Left lung (tissue), 10 donors: ENCODE measurements around the gene IFNA6. TPM values are rescaled to one million over a fixed set of nuclear protein-coding genes. Genes with fewer than 3 reads are reported as not detected.

Source experiments
- ATAC-seq: fragments of 200-7000 bp; cut with Tn5 transposase; one replicate; pipeline ENCODE4 v1.9.1; 2020; ENCODE audit warnings: moderate library complexity
- DNase-seq, 4 donors: peaks; one replicate each; pipeline ENCODE4 v3.0.0-alpha.2; 2013 to 2020
- H3K27ac ChIP-seq, 2 donors: fragments of 200-600 bp; sonication (generic) in 1 of 2; one replicate each; pipeline versions ENCODE4 v1.5.0 to v1.8.0; 2020 to 2021
- H3K27me3 ChIP-seq, 2 donors: fragments of 200-600 bp; sonication (generic) in 1 of 2; one replicate each; pipeline versions ENCODE4 v1.5.0 to v1.8.0; 2020 to 2021
- H3K36me3 ChIP-seq, 2 donors: fragments of 200-600 bp; sonication (generic) in 1 of 2; one replicate each; pipeline versions ENCODE4 v1.5.0 to v1.8.0; 2020 to 2021
- H3K4me1 ChIP-seq, 2 donors: fragments of 200-600 bp; one replicate each; pipeline ENCODE4 v1.8.0; 2021
- H3K4me3 ChIP-seq, 2 donors: fragments of 200-600 bp; sonication (generic) in 1 of 2; one replicate each; pipeline versions ENCODE4 v1.5.0 to v1.8.0; 2020 to 2021; ENCODE audit warnings: mild to moderate bottlenecking in 1 of 2
- H3K9me3 ChIP-seq, 2 donors: fragments of 200-600 bp; sonication (generic) in 1 of 2; one replicate each; pipeline versions ENCODE4 v1.5.0 to v1.8.0; 2020 to 2021
- intact Hi-C, 2 donors: fragments of 100-400 bp; cut with DNase I; formaldehyde crosslinking; loops; one replicate each; pipeline versions ENCODE4 v1.11.2 to v1.14.2; 2022
- polyA plus RNA-seq, 6 donors: library from polyadenylated mRNA; unstranded; fragments of 120-200 nt; gene quantifications; one replicate each; pipeline ENCODE4 v1.2.1, GENCODE V29; 2013; ENCODE audit not compliant: insufficient read length in 6 of 6
- total RNA-seq, 2 donors: library from RNA; stranded (reverse); fragmentation: NEBNext Ultra II Directional; extraction: Animal tissue kit (Norgen Biotek cat#: 25700); gene quantifications; one replicate each; pipeline ENCODE4 v1.2.1, GENCODE V29; 2021
- TF ChIP-seq, protein P1 (sequence below), 2 donors: fragments of 200-600 bp; sonication (generic) in 1 of 2; IDR thresholded peaks; one replicate each; pipeline versions ENCODE4 v1.5.0 to v1.8.0; 2021; ENCODE audit warnings: antibody characterized with exemption in 2 of 2
- donor health status: DM: no; HTN: yes; CAD: no.
- donor health status: DM: no; HTN: no; CAD: no.

Gene IFNA6
- total and polyA plus RNA-seq, 8 donors = not detected

DNA sequence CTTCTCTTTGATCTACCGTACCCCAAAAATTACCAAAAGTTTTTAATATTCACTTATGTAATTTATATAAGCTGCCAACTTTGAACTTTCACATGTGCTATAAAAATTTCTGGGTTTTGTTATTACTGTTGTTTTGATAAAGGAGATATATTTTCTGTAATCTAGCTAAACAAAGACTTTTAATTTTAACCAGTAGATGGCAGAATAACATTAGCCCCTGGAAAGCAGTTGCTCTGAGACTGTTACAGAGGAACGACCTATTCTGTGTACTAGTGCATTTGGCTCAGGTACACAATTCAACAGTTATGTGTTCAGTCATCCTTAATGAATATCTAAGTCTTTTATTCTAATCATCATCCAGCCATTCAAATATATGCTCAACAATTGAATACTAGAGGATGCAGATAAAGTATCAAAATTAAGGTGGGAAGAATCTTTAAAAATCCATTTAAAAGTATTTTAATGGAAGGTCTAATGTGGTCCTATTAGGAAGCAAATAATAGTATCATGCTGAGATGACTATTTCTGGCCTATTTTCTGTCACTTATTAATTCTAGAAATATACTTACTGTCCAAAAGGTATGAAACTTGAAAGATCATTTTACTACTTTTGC is 24.1 kb downstream of the IFNA6 start:
- DNase-seq = peak in 1 of 4 donors; percentile 30
- no peak overlapping the region for H3K4me3 ChIP-seq
- intact Hi-C loops = no loop called here
- TF ChIP-seq, protein P1, sequence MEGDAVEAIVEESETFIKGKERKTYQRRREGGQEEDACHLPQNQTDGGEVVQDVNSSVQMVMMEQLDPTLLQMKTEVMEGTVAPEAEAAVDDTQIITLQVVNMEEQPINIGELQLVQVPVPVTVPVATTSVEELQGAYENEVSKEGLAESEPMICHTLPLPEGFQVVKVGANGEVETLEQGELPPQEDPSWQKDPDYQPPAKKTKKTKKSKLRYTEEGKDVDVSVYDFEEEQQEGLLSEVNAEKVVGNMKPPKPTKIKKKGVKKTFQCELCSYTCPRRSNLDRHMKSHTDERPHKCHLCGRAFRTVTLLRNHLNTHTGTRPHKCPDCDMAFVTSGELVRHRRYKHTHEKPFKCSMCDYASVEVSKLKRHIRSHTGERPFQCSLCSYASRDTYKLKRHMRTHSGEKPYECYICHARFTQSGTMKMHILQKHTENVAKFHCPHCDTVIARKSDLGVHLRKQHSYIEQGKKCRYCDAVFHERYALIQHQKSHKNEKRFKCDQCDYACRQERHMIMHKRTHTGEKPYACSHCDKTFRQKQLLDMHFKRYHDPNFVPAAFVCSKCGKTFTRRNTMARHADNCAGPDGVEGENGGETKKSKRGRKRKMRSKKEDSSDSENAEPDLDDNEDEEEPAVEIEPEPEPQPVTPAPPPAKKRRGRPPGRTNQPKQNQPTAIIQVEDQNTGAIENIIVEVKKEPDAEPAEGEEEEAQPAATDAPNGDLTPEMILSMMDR (IDR thresholded peaks at IDR 0.05) = peak in 1 of 2 donors; percentile 68
- peaks cover 0 to 41% of the 10 kb centered on the region in 2 donors for H3K36me3 ChIP-seq
- H3K9me3 ChIP-seq = no peaks in the 10 kb centered on the region
- H3K27me3 ChIP-seq = no peaks in the 10 kb centered on the region
- H3K27ac ChIP-seq = no peak overlapping the region
- peaks cover 4 to 53% of the 10 kb centered on the region in 2 donors for H3K4me1 ChIP-seq
- ATAC-seq = peak; percentile 87

DNA sequence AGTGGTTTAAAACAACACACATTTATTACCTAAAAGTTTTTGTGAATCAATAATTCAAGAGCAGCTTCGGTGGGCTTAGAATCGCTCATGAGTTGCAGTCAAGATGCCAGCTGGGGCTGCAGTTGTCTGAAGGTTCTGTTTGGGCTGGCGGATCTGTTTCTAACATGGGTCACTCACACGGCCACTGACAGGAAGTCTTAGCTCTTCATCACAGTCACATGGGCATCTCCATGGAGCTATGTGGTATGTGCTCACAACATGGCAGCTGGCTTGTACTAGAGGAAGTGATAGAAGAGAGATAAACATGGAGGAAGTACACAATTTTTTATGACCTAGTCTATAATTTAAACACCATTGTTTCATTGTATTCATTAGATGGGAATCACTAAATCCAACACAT is 26.6 kb downstream of the IFNA6 start:
- intact Hi-C loops = no loop called here
- Histone ChIP-seq H3K9me3 (no peaks in the 10 kb centered on the region), H3K4me3 (no peak overlapping the region), H3K36me3 (peaks cover 0 to 40% of the 10 kb centered on the region in 2 donors), H3K4me1 (peaks cover 0 to 28% of the 10 kb centered on the region in 2 donors), H3K27ac (peak overlapping the region in 1 of 2 donors; percentile 11), H3K27me3 (no peaks in the 10 kb centered on the region)
- DNase-seq (no peak), ATAC-seq (peak; percentile 42)
- TF ChIP-seq, protein P1 (IDR thresholded peaks at IDR 0.05) = no peak

DNA sequence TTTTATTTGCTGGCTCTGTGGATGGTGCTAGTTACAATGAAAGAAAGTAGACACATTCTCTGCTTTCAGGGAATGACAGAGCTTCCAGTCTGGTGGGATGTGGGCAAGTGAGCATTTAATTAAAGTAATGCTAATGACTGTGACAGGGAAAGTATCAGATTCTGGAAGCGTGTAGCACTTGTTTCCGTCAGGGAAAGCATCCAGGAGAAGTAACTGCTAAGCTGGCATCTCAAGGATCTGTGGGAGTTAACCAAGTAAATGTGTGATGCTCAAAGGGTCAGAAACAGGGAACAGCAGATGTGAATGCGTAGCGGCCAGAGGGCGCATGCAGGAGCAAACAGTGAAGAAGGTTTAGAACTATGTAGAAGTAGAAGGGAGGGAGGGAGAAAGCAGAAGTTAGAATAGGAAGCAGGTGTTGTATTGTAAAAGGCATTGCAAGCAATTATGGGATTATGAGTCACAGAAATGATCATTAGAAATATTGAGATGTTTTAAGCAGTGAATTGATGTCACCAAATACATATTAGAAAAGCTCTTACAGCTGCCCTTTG is 27.7 kb downstream of the IFNA6 start:
- H3K27me3 ChIP-seq = no peaks in the 10 kb centered on the region
- DNase-seq = no peak
- intact Hi-C loops = no loop called here
- no peak for ATAC-seq
- TF ChIP-seq, protein P1 (IDR thresholded peaks at IDR 0.05) = no peak
- H3K4me1 ChIP-seq = peaks cover 0 to 19% of the 10 kb centered on the region in 2 donors
- H3K9me3 ChIP-seq = no peaks in the 10 kb centered on the region
- no peak overlapping the region for H3K27ac ChIP-seq
- H3K4me3 ChIP-seq = no peak overlapping the region
- peaks cover 0 to 40% of the 10 kb centered on the region in 2 donors for H3K36me3 ChIP-seq

DNA sequence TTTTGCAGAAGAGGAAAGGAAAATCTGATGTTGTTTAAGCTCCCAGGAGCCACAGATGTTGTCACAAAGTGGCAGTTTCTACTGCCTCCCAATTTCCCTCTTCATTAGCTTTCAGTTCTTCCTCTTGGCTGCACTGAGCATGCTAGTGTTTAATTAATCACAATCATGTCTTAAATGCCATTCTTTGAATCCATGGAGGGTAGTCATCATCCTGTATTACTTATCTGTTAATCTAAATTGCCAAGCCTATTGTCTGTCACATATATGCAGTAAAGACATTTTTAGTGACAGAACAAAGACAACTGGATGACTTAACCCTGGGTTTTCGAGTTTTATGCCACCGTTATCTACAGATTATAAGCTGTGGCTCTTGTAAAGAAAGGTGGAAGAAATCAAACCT is 30.2 kb downstream of the IFNA6 start:
- Histone ChIP-seq H3K4me3 (no peak overlapping the region), H3K36me3 (peaks cover 0 to 40% of the 10 kb centered on the region in 2 donors), H3K27me3 (no peaks in the 10 kb centered on the region), H3K9me3 (no peaks in the 10 kb centered on the region), H3K27ac (no peak overlapping the region), H3K4me1 (peaks cover 0 to 6% of the 10 kb centered on the region in 2 donors)
- no peak for DNase-seq
- TF ChIP-seq, protein P1 (IDR thresholded peaks at IDR 0.05) = no peak
- ATAC-seq = no peak
- intact Hi-C loops = no loop called here
